Measurements from ENCODE around the gene EMILIN3.

EMILIN3 gene, protein sequence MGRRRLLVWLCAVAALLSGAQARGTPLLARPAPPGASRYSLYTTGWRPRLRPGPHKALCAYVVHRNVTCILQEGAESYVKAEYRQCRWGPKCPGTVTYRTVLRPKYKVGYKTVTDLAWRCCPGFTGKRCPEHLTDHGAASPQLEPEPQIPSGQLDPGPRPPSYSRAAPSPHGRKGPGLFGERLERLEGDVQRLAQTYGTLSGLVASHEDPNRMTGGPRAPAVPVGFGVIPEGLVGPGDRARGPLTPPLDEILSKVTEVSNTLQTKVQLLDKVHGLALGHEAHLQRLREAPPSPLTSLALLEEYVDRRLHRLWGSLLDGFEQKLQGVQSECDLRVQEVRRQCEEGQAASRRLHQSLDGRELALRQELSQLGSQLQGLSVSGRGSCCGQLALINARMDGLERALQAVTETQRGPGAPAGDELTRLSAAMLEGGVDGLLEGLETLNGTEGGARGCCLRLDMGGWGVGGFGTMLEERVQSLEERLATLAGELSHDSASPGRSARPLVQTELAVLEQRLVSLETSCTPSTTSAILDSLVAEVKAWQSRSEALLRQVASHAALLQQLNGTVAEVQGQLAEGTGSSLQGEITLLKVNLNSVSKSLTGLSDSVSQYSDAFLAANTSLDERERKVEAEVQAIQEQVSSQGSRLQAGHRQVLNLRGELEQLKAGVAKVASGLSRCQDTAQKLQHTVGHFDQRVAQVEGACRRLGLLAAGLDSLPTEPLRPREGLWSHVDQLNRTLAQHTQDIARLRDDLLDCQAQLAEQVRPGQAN

DNA sequence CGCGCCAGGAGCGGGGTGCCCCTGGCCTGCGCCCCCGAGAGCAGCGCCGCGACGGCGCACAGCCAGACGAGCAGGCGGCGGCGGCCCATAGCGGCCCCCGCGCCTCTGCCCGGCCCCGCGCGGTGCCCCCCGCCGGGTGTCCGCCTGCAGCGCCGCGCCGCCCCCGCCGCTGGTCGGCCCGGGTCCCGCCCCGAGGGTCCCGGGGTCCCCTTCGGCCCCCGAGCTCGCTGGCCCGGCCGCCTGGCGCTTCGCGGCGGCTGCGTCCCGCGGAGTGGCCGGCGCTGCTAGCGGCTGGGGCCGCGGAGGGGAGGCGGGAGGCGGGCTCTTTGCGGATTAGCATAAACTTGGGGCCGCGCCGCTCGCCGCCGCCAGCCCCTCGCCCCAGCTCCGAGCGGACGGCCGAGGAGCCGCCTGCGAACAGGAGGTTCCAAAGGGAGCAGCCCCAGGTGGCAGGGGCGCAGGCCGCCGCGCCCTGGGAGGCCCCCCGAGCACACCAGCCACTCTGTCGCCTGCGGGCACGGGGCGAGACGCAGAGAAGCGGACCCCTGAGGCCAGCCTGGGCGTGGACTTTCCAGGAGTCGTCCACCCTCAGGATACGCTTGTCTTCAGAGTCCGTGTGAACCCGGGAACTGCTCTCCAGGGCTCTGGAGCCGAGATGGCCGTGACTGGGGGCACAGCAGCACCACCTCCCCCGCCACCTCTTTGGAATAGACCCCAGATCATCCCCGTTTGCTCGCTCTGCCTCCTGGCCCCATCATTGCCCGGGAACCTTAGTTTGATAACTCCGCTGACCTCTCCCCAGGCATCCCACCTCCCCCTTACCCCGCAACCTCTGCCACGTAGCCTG, at the start of gene EMILIN3:
Gene EMILIN3, minus strand, starts transcription at position 273 of the 847 bp plus-strand sequence. Its CDS starts 184 bp downstream, at position 89.
- no peak for DNase-seq (ENCODE audit: low spot score)

DNA sequence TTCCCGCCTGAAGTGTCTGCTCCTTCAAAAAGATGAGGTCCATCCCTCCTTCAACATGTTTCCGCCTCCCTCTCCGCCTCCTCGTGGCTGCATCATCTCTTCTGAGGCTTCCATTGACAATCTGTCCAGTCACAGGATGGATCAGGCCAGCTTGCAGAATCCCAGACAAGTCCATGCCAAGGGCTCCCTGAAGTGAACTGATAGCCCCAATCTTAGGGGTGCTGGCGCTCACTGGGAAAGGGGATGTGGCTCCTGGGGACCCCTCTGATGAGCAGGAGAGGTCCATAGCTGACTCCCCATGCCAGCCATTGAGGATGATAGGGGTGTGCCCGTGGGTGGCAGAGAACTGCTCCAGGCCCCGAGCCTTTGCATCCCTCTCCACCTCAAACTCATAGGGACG, 48.6 kb upstream of the EMILIN3 start:
- DNase-seq (ENCODE audit: low spot score) = no peak

DNA sequence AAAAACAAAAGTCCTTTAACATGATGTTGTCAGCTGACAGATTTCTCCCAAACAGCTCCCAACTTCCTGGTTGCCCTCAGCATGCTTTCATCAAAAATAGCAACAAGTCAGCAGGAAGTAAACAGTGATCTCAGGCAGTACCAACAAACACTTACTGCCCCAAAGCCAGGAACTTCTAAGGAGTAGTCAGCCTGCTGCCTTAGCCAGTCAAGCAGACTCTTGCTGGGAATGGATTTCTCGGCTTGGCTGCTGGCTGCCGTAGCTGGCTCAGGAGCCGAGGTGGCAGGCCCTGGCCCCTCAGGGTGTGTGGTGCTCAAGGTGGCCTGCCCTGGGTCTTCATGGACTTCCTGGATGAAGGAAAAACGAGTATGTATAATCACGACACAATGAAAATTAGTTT, 46.6 kb upstream of the EMILIN3 start:
- peak; percentile 4 for DNase-seq (ENCODE audit: low spot score)

DNA sequence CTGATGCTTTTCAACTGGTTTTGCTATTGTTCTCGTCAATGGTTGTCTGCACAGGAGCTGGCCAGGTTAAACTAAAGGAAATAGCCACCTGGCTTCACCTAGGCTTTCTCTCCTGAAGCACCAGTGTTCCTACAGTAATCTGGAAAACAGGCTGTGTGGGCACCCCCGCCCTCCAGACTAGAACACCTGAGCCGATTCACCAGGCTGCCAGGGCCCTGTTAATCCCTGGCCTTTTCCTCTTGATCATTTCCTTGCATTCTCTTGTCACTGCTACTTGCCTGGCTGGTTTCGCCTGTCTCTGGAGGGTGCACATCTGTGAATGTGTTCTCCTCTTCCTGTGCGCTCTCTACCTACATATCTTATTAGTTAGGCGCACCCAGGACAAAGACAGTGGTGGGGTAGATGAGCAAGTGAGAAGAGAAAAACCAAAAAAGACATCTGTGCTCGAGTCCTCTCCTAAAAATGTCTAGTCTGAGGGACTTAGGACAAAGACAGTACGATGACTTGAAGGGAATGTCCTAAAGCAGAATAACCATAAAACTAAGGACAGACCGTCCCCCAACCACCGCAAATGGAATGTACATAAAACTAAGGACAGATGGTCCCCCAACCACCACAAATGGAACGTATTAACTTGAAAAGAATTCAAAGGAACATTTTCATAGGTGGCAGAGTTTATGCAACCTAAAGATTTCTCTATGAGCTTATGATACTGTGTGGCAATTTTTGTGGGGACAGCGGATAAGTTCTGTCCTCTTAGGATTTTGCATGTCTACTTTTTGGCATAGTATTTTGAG, 45.9 kb upstream of the EMILIN3 start:
- no peak for DNase-seq (ENCODE audit: low spot score)

DNA sequence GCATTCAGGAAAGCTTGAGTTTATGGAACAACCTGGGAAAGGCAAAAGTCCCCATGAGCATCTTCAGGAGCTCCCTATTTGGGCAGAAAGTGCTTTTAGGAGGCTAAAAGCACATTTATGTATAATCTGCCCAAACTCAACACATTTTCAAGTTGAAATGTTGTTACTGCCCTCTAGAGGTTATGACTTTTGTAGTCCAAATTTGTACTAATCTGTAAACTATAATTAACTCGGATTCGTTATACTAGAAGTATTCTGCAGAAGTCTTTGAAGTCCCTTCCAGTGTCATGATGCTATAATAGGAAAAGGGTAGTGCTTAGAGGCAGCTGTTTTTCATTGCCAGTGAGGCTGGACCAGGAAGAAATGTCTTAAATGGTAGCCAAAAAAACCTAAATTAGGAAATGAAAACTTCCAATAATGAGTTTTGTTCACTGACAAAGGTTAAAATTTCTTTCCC, 44.8 kb upstream of the EMILIN3 start:
- peak; percentile 13 for DNase-seq (ENCODE audit: low spot score)

DNA sequence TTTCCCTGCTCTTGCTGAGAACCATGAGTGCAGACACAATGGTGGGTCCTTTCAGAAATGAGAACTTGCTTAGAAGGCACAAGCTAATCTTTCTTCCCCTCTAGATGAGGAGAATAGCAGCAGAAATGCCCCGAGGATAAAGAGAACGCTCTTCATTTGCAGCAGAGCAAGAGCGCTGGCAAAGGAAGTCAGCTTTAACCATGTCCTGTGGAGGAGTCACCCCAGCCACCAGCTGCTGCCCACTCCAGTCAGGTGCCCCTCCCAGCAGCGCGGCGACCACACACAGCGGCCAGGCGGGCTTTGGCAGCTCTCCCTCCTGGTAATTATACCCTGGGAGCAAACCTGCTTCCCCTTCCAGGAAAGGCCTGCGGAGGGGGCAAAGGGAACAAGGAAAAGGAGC, 42.4 kb upstream of the EMILIN3 start:
- DNase-seq (ENCODE audit: low spot score) = no peak

DNA sequence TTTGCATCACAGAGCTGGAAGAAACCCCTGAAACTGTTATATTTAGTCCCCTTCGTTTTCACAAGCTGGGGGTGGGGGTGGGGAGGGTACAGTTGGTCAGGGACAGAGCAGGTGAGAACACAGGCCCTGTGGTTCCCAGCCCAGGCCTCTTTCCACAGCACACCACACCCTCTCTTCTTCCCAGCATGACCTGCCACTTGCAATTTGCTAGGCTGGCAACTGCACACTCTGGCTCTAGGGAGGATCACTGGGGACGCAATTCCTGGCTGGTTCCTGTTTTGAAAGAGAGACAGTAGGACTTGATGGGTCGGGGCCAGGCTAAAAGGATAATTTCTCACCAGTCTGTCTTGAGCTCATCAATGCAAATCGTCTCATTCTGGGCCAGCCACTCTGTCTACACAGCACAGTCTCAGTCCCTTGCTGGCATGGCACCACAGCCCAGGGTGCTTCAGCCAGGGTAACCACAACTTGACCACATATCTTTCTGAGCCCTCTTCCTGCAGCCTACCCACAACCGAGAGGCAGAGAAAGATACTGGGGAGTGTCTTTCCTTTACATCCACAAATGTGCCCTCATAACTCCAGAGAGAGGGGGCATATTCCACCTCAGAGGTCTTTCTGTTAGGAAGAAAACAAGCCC, 41.7 kb upstream of the EMILIN3 start:
- no peak for DNase-seq (ENCODE audit: low spot score)

DNA sequence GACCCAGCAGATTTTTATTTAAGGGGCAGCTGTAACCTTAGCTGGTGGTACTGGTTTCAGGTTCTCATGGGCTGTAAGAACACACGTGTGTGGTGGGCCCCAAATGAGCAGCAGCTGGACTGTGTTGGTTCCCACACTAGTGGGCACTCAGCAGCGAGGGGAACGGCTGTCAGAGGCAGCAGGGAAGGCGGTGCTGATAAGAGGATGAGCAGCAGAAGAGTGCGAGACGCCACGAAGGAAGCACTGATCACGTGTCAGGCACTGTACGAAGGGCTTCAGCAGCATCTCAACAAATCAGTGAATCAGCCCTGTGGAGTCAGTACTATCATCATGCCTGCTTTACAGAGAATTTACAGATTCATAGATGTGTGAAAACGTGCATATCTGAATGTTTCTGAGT, 41.0 kb upstream of the EMILIN3 start:
- no peak for DNase-seq (ENCODE audit: low spot score)

DNA sequence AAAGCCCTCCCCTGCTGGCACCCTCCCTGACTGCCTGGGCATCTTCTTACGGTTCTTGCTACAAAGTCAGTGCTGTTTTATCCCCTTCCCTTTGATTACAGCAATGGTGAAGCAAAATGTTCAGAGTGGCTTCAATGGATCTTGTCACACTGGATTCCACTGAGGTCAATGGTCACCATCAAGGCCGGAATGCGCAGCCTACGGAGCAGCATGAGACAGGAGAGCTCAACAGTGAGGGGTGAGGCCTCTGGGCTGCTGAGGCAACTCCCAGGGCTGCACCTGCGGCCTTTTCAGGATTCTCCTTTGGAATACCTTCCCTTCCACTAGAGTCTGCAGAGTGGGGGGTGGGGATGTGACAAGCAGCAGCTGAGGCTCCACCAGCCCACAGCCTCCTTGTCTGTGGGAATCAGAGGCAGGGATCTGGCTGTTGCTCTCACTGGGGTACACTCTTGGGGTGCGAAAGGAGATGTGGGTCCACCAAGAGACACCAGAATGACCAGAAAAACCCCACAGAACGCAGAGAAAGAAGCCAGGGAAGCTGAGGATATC, 40.4 kb upstream of the EMILIN3 start:
- DNase-seq (ENCODE audit: low spot score) = no peak

DNA sequence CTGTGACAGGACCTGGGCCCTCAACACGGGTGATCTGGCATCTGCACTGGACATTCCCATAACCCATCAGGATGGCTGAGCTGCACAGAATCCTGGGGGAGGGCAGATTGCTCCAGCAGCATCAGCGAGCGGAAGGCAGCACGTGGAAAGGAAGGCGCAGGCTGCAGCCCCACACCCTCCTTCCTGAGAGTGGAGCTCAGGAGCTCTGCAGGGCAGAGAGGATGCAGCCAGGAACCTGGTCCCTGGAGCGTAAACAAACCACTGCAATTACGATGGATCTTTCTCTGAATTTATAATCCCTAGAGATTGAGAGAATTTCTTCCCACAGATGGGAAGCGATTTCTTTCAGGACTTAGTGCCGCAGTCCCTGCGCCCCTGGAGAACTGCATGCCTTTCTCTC, 39.7 kb upstream of the EMILIN3 start:
- no peak for DNase-seq (ENCODE audit: low spot score)

DNA sequence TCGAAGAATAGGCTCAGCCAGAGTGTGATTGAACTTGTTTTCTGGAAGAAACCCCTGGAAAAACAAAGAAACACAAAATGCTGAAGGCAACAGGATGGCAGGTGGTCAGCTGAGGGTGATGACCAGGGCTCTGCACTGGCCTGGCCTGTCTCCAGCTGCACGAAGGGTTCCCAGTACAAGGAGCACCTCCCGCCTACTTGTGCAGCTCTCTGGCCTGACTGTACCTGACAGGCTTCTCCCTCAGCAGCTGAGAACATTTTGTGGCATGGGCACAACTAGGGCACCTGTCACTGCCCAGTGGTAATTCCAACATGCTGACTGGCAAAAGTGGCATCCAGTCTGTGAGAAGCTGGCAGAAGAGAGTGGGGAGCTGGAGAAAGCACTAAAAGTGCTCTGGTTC, 38.8 kb upstream of the EMILIN3 start:
- DNase-seq (ENCODE audit: low spot score) = no peak

DNA sequence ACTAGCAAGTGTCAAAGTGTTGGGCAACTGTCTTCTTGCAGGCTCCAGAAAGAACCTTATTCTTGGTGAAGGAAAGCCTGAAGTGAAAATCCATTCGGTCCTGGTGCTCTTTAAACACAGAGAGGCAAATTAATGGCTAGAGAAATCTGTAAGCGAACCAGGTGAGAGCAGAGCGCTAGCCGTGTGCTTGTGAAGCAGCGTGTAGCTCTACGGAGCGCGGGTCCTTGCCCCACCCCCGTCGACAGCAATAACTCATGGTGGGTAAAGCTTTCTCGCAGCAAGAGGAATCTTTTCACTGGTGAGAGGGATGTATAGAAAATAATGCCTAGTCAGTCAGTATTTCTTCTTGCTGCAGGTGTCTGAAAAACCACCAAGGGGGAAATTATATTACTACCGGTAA, 37.0 kb upstream of the EMILIN3 start:
- DNase-seq (ENCODE audit: low spot score) = no peak

DNA sequence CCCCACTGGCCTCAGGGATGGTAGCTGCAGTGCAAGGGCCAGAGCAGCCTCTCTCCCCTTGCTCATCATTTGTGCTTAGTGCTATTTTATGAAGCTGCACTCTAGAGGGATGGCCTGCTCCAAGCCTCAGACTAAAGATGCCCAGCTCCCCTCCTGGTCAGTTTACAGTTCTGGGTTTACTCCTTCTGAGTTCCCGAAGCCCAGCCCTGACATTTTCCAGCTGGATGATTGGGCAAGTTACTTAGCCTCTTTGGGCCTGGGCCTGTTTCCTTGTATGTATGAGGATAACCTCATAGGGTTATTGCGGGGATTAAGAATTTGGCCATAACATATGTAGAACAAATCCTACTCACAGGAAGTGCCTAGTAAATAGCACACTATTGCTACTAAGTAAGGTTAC, 31.8 kb upstream of the EMILIN3 start:
- DNase-seq (ENCODE audit: low spot score) = no peak

DNA sequence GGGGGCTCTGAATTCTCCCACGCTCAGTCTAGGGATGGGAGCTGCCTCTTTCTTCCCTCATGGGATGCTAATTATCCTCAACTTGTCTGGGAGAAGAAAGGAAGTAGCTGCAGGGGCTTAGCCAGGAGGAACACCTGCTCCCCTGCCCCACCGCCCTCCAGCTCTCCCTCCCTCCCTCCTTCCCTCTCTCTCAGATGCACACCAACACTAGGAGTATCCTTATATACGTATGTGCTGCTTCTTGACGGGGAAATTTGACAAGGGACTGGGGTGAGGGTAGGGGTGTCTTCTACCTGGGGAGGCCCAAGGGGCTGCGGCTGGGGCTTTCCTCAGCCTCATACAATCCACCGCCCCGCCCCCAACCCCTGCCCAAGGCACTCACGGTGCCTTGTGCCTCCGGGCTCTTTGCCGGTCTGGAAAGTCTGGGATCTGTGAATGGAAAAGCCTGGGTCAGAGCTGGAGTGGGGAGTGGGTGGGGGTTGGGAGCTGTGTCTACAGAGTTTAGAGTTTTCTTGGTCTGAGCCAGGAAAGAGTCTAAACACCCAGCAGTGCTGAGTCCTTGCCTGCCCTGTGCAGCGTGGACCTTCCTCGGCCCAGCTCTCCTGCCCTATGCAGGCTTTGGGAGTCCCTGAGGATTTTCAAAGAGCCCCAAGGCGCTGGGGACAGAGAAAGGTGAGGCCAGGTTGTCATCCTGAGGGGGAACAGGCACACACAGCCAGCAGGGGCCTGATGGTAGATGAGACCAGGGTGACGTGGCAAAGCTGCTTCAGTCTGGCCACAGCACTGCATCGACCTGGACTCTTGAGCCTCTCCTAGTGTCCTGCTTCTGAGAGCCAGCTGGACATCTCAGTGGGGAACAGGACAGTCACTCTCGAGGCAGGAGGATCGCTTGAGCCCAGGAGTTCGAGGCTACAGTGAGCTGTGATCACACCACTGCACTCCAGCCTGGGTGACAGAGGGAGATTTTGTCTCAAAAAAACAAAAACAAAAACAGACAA, 29.3 kb upstream of the EMILIN3 start:
- DNase-seq (ENCODE audit: low spot score) = no peak

DNA sequence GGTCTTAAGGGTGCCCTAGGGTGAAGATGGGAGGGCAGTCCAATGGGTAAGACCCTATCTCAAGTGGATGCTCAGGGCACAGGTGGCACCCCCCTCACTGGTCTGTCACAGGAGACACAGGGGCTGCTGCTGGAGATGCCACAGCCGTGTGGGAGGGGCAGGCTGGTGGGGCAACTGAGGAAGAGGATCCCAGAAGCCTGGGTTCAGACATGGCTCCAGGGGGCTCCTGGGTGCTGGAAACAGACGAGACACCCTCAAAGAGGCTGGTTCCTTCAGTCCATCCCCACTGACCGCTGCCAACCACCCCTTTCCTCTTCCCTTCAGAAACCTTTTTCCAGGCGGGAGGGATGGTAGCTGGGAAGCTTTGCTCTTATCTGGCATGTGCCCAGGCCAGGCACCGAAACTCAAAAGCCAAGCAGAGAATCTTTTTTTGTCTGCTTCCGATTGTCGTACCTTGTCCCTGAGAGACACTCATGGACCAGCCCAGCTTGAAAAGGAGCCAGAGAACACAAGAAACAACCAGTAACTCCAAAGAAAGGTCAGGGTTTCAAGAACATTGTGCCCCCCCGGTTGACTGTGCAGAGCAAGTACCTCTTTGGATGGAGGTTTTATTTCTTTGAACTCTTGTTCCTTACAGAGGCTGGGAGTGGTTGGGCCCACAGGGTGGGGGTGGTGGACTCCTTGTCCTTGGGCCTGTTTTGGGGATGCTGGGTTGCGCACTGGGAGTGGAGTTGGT, 28.5 kb upstream of the EMILIN3 start:
- DNase-seq (ENCODE audit: low spot score) = no peak

DNA sequence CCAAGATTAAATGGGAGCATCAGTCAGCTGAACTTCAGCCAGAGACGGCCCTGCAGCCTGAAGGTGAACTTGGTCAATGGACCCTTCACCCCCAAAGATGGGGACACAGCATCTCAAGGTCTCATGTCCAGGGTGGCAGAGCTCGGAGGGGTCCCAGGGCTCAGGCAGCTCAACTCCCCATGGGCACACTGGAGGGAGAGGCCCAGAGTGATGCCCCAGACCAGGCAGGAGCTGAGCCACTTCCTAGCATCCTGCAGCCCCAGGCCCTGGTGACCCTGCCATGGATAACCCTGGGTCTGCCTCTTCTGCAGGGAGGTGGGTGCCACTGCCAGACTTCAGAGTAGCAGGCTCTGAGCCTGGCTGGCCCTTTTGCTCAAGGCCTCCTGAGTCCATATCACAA, 27.5 kb upstream of the EMILIN3 start:
- DNase-seq (ENCODE audit: low spot score) = no peak

DNA sequence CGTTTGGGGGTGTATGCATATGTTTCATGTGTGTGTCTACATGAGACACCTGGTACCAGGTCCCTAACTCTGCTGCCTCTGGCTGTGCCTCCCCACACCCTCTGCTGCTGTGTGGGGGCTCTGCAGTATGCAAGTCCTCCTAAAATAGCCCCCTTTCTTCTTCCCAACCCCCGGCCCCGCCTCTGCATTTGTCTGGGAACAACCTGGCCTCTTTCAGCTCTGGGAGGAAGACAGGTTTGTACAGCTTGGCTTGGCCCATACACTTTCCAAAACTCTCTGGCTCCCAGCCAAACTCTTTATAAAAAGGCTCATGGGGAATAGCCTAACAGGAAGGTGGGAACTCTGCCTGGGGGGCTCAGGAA, 27.1 kb upstream of the EMILIN3 start:
- DNase-seq (ENCODE audit: low spot score) = no peak

DNA sequence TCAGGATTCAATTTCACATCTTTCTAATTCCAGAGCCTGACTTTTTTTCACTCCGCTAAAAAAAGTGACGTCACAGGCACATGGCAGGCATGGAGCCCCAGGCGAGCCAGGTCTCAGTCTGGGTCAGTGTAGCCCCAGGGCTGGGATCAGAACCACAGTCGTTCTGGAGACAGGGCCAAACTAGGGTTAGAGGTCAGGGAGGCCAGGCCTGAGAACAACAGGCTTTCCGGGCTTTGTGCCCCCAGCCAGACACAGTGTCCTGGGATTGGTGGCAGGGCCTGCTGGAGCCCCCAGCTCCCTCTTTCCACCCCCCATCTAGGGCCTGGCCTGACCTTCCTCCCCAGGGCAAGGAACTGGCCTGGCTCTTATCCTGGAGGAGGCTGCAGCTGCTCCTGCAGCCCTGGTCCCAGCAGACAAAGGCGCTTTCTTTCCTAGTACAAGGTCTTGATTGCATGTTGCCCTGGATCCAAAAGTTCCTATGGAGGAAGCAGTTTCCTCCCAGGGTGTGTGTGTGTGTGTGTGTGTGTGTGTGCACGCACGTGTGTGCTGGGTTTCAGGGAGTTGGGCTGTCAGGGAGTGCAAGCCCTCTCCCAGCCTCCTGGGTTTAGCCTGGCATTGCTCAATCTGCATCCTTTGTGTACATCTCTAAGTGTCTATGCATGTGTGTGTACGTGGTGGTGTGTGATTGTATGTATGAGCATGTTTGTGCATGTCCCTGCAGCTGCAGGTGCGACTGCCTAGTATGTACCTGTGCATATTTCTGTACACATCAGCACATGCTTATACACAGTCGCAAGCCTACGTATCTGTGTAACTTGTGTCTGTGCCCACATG, 26.5 kb upstream of the EMILIN3 start:
- no peak for DNase-seq (ENCODE audit: low spot score)
